GM18868 (cell line): Measurements from ENCODE around the gene VPS9D1.
A peak's percentile ranks its signal among the peaks of the same experiment; 100 is the strongest.

Experiments
- ATAC-seq: cut with Tn5 transposase; IDR thresholded peaks from one replicate; pipeline ENCODE4 v1.9.1; 2021; ENCODE audit warnings: mild to moderate bottlenecking, moderate library complexity; ENCODE audit not compliant: unreplicated experiment

Gene VPS9D1, protein sequence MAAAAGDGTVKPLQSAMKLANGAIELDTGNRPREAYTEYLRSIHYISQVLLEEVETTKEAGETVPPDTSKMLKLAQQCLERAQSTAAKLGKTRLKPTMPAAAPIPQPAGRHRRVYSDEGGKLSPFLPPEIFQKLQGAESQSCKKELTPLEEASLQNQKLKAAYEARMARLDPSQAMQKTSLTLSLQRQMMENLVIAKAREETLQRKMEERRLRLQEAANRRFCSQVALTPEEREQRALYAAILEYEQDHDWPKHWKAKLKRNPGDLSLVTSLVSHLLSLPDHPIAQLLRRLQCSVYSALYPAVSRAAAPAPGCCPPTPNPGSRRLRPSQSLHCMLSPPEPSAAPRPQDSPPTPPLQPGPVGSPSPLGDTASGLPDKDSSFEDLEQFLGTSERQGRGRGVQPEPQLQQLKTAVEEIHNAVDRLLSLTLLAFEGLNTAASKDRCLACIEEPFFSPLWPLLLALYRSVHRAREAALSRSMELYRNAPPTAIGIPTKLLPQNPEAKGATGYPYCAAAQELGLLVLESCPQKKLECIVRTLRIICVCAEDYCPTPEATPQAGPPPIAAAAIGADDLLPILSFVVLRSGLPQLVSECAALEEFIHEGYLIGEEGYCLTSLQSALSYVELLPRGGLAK

DNA sequence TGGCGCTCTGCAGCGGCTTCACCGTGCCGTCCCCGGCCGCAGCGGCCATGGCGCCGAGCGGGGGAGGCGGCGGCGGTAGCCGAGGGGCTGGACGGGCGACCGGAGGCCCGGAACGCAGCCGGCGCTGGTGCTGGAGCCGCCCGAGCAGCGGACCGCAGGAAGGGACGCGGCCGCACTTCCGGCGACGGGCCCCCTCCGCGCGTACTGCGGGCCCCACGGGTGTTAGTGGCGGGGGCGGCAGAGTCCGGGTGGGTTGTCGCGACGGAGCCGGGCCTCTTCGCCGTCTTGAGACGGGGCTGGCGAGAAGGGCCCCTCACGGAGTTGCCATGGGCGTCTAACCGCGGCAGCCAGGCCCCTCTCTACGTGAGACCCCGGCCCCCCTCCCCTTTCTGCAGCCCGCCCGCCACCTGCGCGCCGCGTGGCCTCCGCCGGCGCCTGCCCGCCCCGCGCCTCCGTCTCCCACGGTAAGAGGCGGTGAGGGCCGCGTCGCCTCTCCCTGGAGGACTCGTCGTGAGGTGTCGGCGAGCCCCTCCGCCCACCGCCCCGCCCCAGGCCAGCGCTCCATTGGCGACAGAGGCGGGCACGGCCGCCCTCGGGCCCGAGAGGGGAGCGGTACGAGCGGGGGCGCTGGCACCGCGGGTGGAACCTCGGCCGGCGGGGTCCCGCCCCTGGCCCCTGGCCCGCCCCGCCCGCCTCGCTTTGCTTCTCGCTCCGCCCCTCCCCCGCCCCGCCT is at the start of gene VPS9D1, which contains the start of gene ZNF276:
TSS of gene VPS9D1 (minus strand) at position 86 of the 733 bp plus-strand sequence. CDS start at position 49, 37 bp downstream.
TSS of gene ZNF276 (plus strand) at position 725 of the 733 bp plus-strand sequence. CDS start 104 bp downstream, outside the sequence.
- ATAC-seq: peak; percentile 54

DNA sequence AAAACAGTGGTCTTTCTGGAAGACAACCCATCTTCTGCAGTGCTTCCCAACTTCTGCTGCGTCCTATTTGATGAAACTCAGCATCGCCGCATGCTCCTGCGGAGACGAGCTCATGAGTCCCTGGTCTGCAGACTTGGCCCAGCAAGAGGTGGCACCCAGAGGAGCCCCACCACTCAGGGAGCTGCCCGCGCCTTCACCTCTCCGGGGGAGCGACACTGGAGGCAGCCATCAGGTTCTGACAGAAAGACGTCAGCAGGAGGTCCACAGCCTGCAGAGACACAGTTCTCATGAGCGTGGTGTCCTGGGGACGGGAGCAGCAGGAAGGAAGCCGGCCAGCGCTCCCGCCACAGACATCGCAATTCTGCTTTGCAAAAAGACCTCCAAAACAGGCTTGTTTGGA is 49.7 kb upstream of the VPS9D1 start:
- no peak for ATAC-seq

DNA sequence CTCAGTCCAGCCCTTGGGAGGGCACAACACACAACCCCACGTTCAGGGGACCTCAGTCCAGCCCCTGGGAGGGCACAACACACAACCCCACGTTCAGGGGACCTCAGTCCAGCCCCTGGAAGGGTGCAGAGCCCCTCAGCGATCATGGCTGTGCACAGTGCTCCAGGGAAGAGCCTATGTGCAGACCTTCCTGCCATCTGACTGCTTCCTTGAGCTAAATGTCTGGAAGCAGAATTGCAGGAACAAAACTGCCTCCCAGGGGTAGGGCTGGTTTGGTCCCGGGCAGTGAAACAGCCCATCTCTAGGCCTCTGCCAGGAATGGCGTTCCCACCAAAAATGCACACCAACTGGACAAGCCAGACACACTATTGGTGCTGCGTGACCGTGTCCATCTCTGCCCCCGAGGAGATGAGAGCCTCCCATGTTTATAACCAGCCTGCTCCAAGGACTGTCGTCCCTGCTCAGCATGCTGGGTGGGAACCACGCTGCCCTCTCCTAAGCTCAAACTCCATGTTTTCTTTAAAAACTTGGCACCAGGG is 44.7 kb upstream of the VPS9D1 start:
- ATAC-seq: peak; percentile 5

DNA sequence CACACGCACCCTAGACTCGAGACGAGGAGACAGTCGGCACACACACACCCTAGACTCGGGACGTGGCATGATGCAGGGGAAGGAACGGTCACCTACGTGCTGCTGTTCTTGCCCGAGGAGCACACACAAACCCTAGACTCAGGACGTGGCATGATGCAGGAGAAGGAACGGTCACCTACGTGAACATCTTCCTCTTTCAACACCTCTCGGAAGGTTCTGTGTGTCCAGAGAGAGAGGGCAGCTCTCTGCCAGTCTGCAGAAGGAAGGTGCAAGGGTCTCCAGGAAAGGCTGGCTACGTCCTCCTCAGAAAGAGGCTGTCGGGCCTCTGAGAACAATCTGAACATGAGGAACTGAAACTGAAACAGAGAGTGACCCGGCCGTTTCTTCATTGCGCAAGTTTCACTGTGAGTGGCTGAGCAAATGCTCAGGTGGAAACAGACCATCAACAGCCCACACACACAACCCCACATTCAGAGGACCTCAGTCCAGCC is 44.1 kb upstream of the VPS9D1 start:
- peak; percentile 87 for ATAC-seq

DNA sequence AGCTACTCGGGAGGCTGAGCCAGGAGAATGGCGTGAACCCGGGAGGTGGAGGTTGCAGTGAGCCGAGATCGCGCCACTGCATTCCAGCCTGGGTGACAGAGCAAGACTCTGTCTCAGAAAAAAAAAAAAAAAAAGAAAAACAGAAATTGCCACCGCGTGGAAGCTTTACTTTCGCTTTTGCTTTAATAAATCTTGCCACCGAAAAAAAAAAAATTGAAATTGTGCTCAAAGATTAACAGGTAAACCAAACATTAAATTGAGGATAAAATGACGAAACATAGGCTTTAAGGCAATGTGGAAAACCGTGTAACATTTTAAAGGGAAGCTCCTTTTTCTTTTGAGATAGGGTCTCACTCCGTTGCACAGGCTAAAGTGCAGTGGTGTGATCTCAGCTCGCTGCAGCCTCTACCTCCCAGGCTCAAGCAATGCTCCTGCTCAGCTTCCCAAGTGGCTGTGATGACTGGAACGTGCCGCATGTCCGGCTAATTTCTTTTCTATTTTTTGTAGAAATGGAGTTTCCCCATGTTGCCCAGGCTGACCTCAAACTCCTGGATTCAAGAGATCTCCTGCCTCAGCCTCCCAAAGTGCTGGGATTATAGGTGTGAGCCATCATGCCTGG is 40.7 kb upstream of the VPS9D1 start:
- no peak for ATAC-seq

DNA sequence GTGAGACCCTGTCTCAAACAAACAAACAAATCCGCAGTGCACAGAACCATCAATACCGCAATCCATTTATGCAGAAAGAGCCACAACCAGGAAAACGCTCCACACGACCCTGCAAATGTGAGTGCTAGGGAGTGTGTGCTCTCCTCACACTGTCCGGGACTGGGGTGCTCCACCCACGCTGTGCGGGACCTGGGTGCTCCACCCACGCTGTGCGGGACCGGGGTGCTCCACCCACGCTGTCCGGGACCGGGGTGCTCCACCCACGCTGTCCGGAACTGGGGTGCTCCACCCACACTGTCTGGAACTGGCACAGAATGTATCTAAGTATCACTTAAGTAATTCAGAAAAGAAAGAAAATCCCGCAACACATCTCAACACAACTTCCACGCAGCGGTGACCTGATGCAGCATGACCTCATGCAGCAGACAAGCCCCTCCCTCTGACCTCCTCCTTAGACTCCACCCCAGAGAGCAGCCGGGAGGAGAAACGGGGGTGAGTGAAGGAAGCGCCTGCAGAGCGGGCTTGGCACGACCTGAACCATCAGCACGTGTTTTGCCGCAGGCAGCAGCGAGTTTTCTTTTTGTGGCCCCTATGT is 39.1 kb upstream of the VPS9D1 start:
- no peak for ATAC-seq

DNA sequence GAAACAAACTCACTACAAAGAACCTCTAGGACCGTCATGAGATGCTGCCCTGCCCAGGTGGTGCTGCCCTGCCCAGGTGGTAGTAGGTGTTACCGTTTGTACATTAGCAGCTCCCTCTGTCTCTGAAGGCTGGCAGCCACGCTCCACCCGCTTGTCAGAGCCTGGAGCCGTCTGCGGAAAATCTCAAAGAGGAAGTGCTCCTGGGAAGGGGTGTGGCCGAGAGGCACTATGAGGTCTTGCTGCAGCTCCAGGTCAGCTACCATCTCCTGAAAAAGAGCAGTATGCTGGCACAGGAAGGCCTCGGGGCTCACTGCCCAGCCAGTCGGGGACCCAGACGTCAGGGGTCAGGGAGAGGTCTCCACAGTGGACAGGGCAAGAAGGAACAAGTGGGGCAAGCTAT is 28.9 kb upstream of the VPS9D1 start:
- no peak for ATAC-seq

DNA sequence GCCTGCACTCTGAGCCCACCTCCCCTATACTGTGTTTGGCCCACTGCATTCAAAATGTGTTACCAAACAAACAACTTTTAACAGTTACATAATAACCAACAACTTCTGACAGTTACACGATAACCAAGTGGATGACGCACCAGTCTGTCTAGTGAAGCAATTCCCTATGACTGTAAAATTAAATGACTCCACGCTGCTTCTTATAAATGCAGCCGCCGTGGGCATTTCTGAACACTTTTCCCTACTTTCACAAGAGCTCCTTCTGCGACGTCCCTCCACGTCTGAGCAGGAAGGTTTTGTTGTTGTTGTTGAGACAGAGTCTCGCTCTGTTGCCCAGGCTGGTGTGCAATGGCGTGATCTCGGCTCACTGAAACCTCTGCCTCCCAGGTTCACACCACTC is 28.2 kb upstream of the VPS9D1 start:
- no peak for ATAC-seq

DNA sequence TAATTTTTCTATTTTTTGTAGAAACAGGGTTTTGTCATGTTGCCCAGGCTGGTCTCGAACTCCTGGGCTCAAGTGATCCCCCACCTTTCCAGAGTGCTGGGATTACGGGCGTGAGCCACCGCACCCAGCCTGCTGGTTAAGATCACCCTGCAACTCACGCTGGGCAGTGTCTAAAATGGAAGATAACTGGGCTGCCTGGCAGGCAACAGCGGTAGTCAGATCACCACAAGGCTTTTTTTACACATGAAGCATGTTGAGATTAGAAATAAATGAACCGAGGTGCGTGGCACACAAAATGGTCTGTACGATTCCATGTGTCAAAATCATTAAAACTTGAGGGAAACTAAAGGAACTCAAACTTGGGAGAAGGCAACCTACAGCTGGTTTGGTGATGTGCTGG is 27.4 kb upstream of the VPS9D1 start:
- ATAC-seq: no peak

DNA sequence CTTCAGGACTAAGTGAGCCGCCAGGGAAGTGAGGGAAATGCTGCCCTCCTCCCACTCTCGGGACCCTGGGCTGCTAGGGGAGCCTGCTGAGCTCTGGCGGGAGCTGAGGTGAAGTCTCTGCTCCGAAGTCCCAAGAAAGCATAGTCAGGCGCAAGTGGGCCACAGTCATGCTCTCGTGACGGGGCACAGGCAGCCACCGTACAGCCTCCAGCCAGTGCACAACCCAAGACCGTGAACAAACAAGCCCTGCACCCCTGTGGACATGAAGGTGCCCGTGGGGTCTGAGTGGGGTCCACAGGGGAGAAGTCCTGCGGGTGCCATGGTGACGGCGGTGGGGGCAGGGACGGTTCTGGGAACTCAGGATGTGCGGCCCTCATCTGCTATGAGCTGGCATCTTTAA is 25.3 kb upstream of the VPS9D1 start:
- ATAC-seq: no peak

DNA sequence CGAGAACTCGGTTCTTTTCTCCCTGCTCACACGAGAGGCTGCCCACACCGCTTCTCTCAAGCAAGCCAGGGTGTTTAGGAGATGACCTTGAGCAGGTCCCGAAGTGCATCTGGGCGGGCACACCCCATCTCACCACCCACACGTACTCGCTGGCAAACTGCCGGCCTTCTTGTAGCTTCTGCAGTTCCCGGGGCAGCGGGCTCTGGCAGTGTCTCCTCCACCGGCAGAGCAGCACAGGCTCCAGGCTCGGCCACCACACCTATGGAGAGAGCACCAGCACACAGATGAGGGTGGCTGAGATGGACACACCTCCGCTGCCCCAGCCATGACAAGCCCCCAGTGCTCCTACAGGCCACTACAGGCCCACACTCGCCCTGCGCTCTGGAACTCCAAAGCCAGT is 24.1 kb upstream of the VPS9D1 start:
- no peak for ATAC-seq

DNA sequence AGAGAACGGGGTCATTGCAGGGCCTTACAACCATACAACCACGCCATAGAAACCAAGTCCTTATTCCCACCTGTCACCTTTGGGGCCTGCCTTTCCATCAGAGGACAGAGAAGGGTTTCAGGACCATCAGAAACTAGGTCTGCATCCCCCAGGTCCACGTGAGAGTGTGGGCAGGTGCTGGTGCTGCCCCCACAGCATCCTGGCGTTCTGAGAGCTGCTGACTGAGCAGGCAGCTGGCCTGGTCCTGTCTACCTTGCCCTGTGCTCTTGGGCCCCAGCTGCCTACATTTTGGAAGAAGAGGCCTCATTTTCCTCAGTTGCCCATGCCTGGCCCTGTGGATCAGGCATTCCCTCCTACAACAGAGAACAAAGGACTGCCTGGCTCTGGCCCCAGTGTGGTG is 22.2 kb upstream of the VPS9D1 start:
- ATAC-seq: no peak

DNA sequence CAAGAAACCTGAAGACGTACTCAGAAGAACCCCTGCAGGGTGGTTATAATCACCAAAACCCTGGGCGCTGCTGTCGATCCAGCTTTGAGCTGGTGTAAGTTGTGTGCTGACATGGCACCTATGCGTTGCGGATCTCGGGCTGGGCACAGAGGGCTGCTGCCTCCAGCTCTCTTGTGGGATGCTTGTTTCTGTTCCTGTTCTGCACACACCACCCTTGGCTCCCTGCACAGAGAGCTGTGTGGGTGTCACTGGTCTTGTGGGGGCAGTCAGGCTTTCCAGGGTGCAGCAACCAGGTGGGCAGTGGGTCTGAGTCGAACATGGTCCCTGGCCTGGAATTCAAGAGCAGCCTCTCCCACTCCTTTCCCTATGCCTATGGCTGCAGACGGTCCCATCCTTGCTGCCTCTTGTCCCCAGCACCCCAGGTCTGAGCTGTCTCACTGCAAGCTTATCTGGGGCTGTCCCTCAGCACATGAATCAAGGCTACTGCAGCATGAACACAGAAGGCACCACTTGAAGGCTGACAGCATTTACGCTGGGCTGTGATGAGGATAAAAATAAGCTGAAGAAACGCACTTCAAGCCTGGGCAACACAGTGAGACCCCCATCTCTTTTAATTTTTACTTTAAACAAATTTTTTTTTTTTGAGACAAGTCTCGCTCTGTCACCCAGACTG is 20.8 kb upstream of the VPS9D1 start:
- ATAC-seq: no peak

DNA sequence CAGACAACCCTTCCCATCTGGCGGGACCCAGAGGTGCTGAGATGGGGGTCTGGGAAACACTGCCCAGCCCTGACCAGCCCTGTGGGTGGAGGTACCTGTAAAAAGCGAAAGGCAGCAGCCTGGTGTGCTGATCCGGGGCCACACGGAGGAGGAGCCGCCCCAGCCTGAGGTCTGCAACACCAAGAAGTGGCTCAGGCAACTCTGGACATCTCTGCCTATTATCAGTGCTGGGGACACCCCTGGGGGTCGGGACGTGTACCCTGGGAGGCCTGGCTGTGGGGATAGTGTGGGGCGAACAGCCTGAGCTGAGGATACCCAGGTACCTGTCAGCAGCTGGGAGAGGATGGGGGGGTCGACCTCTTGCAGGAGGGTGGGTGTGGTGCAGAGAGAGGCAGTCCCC is 18.7 kb upstream of the VPS9D1 start:
- ATAC-seq: no peak

DNA sequence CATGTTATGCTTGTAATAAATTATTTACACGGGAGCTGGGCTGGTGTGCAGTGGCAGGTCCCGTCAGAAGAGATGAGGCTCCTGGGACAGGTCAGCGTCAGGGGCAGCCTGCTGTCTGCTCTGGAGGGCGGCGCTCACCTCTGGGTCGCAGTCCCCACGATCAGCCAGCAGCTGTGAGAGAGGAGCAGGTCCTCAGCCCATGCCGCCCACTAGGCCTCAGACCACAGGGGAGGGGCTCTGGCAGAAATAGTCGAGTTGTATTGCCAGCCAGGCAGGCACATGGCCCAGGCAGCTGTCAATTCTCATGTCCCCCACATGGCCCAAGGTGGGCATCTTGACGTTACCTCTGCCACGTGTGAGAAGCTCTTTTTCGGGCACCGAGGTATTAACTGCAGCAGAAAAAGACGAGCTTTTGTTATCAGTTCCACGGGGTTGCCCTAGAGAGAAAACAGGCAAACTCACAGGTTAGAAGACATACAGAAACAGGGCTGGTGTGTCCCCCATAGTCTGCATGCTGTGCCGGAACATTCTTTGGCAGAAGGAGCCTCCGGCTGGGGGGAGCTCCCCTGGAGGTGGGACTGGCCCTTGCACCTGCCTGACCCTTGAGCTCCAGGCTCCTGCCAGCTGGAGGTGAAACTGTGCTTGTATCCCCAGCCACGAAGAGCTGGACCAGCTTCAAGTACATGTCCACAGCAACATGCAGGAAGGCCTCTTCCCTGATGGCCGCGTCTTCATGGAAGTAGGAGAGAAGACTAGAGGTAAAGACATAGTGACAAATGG is 18.0 kb upstream of the VPS9D1 start:
- ATAC-seq: no peak

DNA sequence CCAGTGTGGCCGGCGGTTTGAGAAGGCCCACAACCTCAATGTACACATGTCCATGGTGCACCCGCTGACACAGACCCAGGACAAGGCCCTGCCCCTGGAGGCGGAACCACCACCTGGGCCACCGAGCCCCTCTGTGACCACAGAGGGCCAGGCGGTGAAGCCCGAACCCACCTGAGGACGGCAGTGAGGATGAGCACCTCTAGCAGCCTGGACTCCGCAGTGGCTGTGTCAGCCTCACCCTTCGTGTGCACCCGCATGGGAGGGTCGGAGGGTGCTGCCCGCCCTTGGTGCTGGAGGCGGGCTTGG is 17.3 kb upstream of the VPS9D1 start:
- no peak for ATAC-seq

DNA sequence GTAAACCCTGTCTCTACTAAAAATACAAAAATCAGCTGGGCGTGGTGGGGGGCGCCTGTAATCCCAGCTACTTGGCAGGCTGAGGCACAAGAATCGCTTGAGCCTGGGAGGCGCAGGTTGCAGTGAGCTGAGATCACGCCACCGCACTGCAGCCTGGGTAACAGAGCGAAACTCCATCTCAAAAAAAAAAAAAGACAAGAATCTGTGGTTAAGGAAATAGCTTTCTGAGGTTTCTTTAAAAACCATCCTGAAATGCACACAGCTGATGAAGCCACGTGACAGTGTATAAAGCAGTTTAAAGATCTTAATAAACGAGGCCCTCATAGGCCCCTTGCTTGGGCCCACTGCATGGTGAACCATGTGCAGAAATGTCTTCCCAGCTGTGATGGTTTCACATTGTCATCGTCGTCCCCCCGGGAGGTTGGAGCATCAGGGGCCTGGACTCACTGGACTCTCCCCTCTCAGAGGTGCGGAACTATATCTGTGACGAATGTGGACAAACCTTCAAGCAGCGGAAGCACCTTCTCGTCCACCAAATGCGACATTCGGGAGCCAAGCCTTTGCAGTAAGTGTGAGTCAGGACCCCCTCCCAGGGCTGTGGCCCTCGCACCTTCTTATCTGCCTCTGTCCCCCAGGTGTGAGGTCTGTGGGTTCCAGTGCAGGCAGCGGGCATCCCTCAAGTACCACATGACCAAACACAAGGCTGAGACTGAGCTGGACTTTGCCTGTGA is 16.8 kb upstream of the VPS9D1 start:
- no peak for ATAC-seq

DNA sequence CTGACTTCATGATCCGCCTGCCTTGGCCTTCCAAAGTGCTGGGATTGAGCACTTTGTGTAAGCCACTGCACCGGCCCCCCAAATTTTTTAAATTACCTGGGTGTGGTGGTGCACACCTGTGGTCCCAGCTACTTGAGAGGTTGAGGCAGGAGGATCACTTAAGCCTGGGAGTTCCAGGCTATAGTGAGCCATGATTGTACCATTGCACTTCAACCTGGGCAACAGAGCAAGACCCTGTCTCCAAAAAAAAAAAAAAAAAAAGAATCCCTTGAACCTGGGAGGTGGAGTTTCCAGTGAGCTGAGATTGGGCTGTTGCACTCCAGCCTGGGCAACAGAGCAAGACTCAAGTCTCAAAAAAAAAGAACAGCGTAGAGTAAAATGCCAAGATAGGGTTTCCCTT is 15.9 kb upstream of the VPS9D1 start:
- no peak for ATAC-seq

DNA sequence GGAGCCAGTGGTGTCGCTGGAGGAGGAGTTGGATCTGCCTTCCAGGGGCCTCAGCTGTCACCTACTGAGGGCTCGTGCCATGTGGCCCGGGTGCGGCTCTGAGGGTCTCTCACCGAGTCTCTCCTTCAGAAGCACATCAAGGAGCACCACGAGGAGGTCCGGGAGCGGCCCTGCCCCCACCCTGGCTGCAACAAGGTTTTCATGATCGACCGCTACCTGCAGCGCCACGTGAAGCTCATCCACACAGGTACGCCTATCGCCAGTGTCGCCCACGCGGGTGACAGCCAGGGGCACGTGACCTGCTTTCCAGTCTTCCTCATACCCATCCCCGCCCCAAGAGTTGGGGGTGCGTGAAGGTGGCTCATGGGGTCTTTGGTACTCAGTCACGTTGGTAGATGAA is 13.1 kb upstream of the VPS9D1 start:
- ATAC-seq: no peak
